Measurements from ENCODE around the gene CCDC15.

Gene CCDC15

DNA sequence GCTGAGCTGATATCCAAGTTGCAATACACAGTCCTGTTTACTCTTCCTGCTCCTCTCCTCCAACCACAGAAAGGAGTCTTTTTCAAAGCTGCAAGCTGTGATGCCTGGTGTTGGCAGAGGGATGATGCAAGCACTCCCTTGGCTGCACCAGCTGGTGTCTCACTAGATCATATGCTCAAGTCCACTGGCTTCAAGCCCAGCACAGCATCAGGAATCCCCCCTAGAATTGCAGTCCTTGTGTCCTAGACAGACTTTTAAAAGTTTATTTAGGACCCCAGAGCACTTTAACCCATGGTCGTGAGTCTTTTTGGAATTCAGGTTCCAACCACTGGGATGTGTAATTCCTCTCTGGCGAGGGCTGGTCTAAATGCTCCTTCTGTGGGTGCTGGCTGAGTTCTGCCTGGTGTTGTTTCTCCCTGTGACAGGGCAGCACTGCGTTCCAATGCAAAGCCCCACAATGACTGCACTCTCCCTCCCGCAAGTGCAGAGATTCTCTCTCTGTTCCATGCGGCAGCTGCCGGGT, 36.8 kb upstream of the CCDC15 start:
- Histone ChIP-seq H3K9me3 (ENCODE audit: control insufficient read depth, insufficient read depth, low read depth, low read length) (no peaks in the 10 kb centered on the region), H3K27ac (ENCODE audit: extremely low read depth, low read depth, low read length) (no peak overlapping the region)
- POLR2A ChIA-PET, result no interaction called here

DNA sequence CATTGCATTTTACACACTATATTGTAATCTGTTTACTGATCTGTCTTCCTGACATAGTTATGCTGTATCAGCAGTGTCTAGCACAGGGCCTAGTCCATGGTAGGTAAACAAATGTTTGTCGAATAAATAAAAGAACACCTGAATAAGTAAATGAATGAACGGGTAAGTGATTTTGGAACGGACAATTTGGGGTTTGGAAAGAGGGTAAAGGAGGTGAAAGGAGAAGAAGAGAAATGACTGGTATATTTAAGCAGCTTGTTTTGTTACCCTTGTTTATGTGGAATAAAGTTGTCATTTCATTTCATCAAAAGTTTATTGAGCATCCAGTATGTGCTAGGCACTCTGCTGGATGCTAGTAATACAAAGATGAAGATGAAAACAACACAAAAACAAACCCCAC, 35.1 kb upstream of the CCDC15 start, which contains the start of gene HEPN1:
Gene HEPN1 (plus strand): TSS at position 301 of the 400 bp plus-strand sequence.
- Histone ChIP-seq H3K27ac (ENCODE audit: extremely low read depth, low read depth, low read length) (no peak within 1 kb of the TSS), H3K36me3 (ENCODE audit: control insufficient read depth in 2 of 2, insufficient read depth in 1 of 2, low read length in 2 of 2) (no peaks in the 10 kb centered on the region), H3K9me3 (ENCODE audit: control insufficient read depth, insufficient read depth, low read depth, low read length) (no peaks in the 10 kb centered on the region), H3K4me1 (ENCODE audit: control insufficient read depth, insufficient read depth, low read length) (no peaks in the 10 kb centered on the region), H3K4me3 (ENCODE audit: low read depth, low read length) (no peak within 1 kb of the TSS)
- TF ChIP-seq, protein P1, sequence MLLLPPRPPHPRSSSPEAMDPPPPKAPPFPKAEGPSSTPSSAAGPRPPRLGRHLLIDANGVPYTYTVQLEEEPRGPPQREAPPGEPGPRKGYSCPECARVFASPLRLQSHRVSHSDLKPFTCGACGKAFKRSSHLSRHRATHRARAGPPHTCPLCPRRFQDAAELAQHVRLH (tag by site-specific recombination; IDR thresholded peaks at IDR 0.05), result no peak
- TF ChIP-seq, protein P2, sequence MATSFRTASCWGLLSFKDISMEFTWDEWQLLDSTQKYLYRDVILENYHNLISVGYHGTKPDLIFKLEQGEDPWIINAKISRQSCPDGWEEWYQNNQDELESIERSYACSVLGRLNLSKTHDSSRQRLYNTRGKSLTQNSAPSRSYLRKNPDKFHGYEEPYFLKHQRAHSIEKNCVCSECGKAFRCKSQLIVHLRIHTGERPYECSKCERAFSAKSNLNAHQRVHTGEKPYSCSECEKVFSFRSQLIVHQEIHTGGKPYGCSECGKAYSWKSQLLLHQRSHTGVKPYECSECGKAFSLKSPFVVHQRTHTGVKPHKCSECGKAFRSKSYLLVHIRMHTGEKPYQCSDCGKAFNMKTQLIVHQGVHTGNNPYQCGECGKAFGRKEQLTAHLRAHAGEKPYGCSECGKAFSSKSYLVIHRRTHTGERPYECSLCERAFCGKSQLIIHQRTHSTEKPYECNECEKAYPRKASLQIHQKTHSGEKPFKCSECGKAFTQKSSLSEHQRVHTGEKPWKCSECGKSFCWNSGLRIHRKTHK (tag by site-specific recombination; IDR thresholded peaks at IDR 0.05), result no peak
- TF ChIP-seq ZNF654 (tag by site-specific recombination; IDR thresholded peaks at IDR 0.05; ENCODE audit: low read depth) (no peak), SETDB1 (IDR thresholded peaks at IDR 0.05; ENCODE audit: insufficient read length, low read length) (no peak), ZNF521 (tag by site-specific recombination; IDR thresholded peaks at IDR 0.05) (no peak), ZNF10 (tag by site-specific recombination; IDR thresholded peaks at IDR 0.05) (no peak), SP7 (tag by site-specific recombination; IDR thresholded peaks at IDR 0.05) (no peak), ZNF785 (tag by site-specific recombination; IDR thresholded peaks at IDR 0.05) (no peak), ZNF791 (tag by site-specific recombination; IDR thresholded peaks at IDR 0.05) (no peak), ZNF140 (tag by site-specific recombination; IDR thresholded peaks at IDR 0.05) (no peak), YY2 (tag by site-specific recombination; IDR thresholded peaks at IDR 0.05) (no peak)
- TF ChIP-seq, protein P3, sequence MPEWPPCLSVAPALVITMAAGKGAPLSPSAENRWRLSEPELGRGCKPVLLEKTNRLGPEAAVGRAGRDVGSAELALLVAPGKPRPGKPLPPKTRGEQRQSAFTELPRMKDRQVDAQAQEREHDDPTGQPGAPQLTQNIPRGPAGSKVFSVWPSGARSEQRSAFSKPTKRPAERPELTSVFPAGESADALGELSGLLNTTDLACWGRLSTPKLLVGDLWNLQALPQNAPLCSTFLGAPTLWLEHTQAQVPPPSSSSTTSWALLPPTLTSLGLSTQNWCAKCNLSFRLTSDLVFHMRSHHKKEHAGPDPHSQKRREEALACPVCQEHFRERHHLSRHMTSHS (tag by site-specific recombination; IDR thresholded peaks at IDR 0.05), result no peak
- POLR2A ChIA-PET, result no interaction called here
- CTCF ChIA-PET, result interaction anchor here (0.6 to 1.7 kb wide), 2 partner anchors 43 to 345 kb away, joined by 3 to 5 read pairs; no protein-coding TSS in a partner anchor

More for the DNA sequence above, 36.8 kb upstream of the CCDC15 start:
- Histone ChIP-seq H3K4me3 (ENCODE audit: low read depth, low read length) (no peak overlapping the region), H3K36me3 (ENCODE audit: control insufficient read depth in 2 of 2, insufficient read depth in 1 of 2, low read length in 2 of 2) (no peaks in the 10 kb centered on the region), H3K4me1 (ENCODE audit: control insufficient read depth, insufficient read depth, low read length) (no peaks in the 10 kb centered on the region)
- TF ChIP-seq ZNF335 (tag by site-specific recombination; conservative IDR thresholded peaks at IDR 0.05), result 0 out of 2 replicates have a peak, but pooled peaks have one; percentile 16
- TF ChIP-seq OVOL3 (tag by site-specific recombination; IDR thresholded peaks at IDR 0.05), result no peak
- TF ChIP-seq ZNF341 (tag by site-specific recombination; IDR thresholded peaks at IDR 0.05; ENCODE audit: low read depth), result no peak
- CTCF ChIA-PET, result no interaction called here

DNA sequence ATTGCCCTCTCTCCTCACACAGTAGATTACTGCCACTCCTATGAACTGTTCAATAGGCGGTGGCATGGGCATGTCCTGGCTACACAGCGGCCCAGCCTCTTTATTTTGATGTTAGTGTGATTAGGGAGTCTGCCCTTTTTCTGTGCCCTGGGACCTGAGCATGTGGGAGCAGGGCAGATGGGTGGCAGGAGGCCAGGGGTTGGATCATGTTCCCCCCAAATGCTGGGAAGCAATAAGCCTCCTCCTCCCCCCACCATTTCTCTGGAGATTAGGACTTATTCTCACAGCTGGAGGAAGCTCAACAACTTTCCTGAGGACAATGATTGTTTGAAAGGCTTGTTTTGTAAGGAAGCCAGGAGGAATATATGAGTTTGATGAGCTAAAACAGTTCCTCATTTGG, 34.1 kb upstream of the CCDC15 start:
- H3K4me1 ChIP-seq (ENCODE audit: control insufficient read depth, insufficient read depth, low read length), result no peaks in the 10 kb centered on the region
- CTCF ChIA-PET, result interaction anchor here (0.6 to 1.7 kb wide), 4 partner anchors 11 to 53 kb away, joined by 3 to 5 read pairs (median 4); no protein-coding TSS in a partner anchor
- no peaks in the 10 kb centered on the region for H3K9me3 ChIP-seq (ENCODE audit: control insufficient read depth, insufficient read depth, low read depth, low read length)
- no peak overlapping the region for H3K27ac ChIP-seq (ENCODE audit: extremely low read depth, low read depth, low read length)
- H3K4me3 ChIP-seq (ENCODE audit: low read depth, low read length), result no peak overlapping the region
- TF ChIP-seq, protein P4, sequence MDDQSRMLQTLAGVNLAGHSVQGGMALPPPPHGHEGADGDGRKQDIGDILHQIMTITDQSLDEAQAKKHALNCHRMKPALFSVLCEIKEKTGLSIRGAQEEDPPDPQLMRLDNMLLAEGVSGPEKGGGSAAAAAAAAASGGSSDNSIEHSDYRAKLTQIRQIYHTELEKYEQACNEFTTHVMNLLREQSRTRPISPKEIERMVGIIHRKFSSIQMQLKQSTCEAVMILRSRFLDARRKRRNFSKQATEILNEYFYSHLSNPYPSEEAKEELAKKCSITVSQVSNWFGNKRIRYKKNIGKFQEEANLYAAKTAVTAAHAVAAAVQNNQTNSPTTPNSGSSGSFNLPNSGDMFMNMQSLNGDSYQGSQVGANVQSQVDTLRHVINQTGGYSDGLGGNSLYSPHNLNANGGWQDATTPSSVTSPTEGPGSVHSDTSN (CRISPR knock-in tag; IDR thresholded peaks at IDR 0.05), result no peak
- TF ChIP-seq, protein P5, sequence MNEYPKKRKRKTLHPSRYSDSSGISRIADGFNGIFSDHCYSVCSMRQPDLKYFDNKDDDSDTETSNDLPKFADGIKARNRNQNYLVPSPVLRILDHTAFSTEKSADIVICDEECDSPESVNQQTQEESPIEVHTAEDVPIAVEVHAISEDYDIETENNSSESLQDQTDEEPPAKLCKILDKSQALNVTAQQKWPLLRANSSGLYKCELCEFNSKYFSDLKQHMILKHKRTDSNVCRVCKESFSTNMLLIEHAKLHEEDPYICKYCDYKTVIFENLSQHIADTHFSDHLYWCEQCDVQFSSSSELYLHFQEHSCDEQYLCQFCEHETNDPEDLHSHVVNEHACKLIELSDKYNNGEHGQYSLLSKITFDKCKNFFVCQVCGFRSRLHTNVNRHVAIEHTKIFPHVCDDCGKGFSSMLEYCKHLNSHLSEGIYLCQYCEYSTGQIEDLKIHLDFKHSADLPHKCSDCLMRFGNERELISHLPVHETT (tag by site-specific recombination; IDR thresholded peaks at IDR 0.05), result no peak
- TF ChIP-seq PRDM1 (tag by site-specific recombination; IDR thresholded peaks at IDR 0.05) (no peak), ZNF391 (tag by site-specific recombination; IDR thresholded peaks at IDR 0.05; ENCODE audit: borderline replicate concordance, low read depth) (no peak), ZFP41 (tag by site-specific recombination; IDR thresholded peaks at IDR 0.05; ENCODE audit: borderline replicate concordance) (no peak), ZNF423 (tag by site-specific recombination; IDR thresholded peaks at IDR 0.05) (no peak)
- H3K36me3 ChIP-seq (ENCODE audit: control insufficient read depth in 2 of 2, insufficient read depth in 1 of 2, low read length in 2 of 2), result no peaks in the 10 kb centered on the region
- POLR2A ChIA-PET, result interaction anchor here (0.6 to 2.2 kb wide), 5 partner anchors 19 to 503 kb away, joined by 3 to 11 read pairs (median 4); partner anchors contain the start of gene CCDC15

Data from HEK293 (cell line).